GM19455 (cell line): ENCODE measurements around the gene SPTAN1.

Experiments used
- ATAC-seq: cut with Tn5 transposase; IDR thresholded peaks from one replicate; pipeline ENCODE4 v1.9.1; 2021; ENCODE audit not compliant: unreplicated experiment

SPTAN1 gene

GRCh38 chr9:128595471-128595870 is 43.1 kb downstream of the SPTAN1 start:
- no peak for ATAC-seq

- ATAC-seq: no peak
These were observed 47.7 kb downstream of the SPTAN1 start for GRCh38 chr9:128600099-128600498.

DNA sequence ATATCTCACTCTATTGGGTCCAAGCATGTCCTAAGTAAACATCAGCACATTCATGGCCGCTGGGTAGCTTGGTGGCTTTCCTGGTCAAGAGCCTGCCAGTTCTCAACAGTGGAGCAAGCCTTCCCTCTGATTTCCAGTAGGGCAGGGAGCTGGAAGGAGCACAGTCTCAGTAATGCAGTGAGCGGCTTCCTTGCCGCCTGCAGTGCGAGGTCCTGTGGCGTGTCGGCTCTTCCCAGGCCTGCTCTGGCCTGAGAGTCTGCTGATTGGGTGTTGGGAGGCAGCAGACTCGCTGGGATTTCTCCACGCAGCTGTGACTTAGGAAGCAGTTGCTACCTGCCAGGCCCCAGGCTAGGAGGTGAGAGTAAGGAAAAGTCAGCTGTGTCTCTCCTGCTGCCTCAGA is 51.3 kb downstream of the SPTAN1 start:
- ATAC-seq: no peak

DNA sequence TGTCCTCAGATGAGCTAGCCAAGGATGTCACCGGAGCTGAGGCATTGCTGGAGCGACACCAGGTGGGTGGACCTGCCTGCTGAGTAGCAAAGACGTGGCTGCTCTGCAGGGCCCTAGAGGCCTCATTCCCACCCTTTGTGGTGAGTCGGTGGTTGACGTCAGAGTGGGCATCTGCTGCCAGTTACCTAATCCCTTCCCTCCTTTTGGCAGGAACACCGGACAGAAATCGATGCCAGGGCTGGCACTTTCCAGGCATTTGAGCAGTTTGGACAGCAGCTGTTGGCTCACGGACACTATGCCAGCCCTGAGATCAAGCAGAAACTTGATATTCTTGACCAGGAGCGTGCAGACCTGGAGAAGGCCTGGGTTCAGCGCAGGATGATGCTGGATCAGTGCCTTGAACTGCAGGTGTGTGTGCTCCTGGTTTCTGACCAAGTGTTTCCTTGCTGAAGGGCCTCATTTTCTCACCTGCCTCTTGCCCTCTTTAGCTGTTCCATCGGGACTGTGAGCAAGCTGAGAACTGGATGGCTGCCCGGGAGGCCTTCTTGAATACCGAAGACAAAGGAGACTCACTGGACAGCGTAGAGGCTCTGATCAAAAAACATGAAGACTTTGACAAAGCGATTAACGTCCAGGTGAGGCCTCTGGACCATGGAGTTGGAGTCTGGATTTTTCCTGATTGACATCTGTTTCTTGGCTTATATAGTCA is 55.4 kb downstream of the SPTAN1 start:
- no peak for ATAC-seq

DNA sequence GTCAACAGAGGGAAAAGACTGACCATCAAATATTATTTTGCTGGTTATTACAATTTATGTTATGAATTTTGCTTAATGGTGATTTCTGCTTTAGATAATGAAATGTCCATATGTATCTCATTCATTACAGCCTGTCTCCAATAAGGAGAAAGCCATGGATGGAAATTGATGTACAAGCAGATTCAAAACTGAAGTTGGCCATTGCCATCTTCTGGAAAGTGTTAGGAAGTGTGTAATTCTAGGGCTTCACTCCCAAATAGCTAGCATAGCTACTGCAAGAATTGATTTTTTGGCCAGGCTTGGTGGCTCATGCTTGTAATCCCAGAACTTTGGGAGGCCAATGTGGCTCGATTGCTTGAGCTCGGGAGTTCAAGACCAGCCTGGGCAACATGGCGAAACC is 58.5 kb downstream of the SPTAN1 start:
- no peak for ATAC-seq

GRCh38 chr9:128611600-128612394 is 59.4 kb downstream of the SPTAN1 start:
- no peak for ATAC-seq

DNA sequence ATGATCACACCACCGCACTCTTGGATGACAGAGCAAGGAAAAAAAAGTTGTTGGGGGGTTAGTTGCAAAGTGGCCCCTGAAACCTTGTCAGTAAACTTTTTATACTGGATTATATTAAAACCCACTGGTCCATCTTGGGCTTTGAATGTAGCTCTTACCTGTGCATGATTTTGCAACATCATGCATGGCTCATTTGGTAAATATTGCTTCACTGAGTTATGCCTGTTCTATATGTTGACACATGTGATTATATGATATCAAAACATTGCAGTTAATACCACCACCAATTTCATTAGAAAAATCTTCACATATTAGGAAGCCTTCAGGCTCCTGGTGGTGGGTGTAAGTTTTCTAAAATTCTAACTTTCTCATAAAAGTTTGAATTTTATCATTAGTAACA is 62.3 kb downstream of the SPTAN1 start:
- ATAC-seq: no peak

- no peak for ATAC-seq
These were observed 63.2 kb downstream of the SPTAN1 start for GRCh38 chr9:128615571-128615970.

DNA sequence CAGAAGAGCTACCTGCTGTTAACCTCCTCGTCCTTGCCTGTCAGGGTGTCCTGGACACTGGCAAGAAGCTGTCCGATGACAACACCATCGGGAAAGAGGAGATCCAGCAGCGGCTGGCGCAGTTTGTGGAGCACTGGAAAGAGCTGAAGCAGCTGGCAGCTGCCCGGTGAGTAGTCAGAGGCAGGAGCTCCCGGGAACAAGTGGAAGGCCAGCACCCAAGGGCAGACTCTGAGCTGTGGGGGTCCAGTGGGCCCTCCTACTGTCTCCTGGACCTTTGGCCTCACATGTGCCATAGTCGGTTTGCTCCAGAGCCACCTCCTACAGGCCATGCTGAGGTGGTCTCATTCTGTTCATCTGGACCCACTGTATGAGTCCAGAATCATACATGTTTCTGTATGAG is 65.6 kb downstream of the SPTAN1 start:
- ATAC-seq: no peak

- ATAC-seq: no peak
These were observed 66.7 kb downstream of the SPTAN1 start for GRCh38 chr9:128619127-128619526.

GRCh38 chr9:128619779-128620178 is 67.4 kb downstream of the SPTAN1 start:
- no peak for ATAC-seq

DNA sequence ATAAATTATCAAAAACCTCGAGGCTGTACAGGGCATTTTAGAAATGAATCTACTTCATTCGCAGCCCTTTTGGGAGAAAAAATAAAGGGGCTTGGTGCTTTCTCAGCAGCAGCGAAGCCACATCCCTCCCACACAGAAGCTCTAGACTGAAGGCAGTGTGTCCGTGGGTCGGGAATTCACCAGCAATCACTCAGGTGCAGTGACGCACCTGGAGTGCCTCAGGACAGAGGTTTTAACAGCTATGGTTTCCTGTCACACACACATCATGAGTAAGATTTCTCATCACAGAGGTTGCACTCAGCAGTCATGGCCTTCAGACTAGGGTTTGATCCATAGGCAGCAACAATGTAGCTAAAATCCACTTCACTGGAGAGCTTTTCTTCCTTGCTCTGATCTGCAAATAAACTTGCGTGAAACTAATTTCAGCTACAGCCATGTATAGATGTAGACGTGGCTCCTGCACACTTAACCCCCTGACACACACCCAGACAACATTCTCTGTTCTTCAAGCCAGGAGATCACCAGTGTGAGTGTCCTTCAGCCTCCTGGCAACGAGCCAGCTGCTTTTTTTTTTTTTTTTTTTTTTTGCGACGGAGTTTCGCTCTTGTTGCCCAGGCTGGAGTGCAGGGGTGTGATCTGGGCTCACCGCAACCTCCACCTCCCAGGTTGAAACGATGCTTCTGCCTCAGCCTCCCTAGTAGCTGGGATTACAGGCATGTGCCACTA is 69.5 kb downstream of the SPTAN1 start:
- no peak for ATAC-seq

GRCh38 chr9:128624566-128624965 is 72.2 kb downstream of the SPTAN1 start:
- ATAC-seq: no peak

- no peak for ATAC-seq
These were observed 73.2 kb downstream of the SPTAN1 start for GRCh38 chr9:128625391-128626146.

GRCh38 chr9:128626181-128626580 is 73.8 kb downstream of the SPTAN1 start:
- no peak for ATAC-seq

DNA sequence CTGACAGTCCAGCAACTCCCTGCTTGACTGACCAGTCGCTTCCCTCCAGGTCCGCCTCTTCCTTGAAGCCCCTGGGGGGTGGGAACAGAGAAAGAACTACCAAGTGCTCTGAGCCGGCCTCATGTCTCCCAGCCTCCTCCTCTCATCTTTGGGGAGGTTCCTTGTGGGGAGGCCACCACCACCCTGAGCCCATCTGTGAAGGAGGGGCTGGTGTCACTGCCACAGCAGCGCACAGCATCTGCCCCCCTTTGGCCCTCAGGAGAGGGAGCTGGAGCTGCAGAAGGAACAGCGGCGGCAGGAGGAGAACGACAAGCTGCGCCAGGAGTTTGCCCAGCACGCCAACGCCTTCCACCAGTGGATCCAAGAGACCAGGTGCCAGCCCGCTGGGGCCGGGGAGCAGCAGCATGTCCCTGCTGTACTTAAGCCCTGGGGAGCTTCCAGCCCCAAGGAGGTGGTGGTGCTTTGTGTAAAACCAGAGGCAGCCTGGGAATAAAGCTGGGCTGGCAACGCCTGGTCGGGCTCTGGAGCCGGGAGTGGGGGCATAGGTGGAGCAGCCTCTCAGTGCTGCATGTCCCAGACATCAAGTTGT is 74.8 kb downstream of the SPTAN1 start:
- no peak for ATAC-seq

DNA sequence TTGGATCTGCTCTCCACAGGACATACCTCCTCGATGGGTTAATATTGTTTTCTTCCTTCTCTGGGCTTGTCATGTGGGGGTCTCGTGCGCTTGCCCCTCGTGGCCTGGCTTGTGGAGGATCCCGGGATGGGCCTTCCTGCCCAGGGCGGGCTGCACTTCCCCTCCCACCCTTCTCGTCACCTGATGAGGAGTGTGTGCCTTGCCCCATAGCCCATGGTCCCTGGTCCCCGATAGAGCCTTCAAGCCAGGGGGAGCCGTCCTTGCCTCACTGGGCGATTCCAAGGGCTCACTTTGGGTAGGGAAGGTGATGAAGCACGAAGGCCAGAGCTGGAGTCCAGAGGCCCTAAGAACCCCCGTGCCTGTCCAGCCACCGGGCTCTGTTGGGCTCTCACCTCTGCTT is 75.5 kb downstream of the SPTAN1 start:
- ATAC-seq: no peak

DNA sequence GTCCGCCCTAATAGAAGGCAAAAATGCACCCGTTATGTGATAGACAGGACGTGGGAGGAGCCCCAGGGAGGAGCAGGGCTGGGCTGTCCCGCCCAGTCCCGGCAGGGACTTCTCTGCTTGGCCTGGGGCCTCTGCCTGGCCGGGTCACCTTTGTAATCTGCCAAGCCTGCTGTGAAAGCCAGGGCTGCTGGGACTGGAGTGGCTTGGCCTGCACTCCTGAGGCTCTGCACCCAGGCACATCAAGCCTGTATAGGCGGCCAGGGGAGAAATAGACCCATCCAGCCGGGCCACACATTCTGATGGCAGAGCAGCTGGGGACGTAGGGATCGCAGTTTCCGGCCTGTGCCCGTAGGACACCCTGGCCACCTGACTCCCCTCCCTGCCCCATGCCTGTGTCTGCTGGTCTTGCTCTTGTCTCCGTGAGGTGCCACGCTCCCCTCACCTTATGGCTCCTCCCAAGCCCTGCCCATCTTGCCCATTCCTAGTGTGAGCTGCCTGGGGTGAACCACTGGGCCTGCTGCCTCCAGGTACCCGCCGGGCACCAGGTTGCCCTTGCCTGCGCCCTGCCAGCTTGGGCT is 76.2 kb downstream of the SPTAN1 start:
- no peak for ATAC-seq

DNA sequence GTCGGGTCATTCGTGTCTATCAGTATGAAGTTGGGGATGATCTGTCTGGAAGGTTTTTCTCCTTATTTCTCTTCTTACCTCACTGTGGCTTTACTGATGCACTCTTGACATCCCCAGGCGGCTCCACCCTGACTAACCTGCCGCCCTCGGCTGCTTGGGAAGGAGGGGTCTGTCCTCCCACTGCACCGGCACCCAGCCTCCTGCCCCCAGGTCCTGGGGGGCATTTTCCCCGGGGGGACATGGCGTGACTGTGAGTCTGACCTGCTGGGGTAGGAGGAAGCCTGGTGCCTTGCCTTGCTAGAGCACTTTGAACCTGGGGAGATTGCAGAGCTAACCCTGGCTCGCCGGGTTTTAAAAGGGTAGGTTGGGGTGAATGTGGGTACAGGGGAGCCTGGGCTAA is 76.7 kb downstream of the SPTAN1 start:
- ATAC-seq: no peak

- no peak for ATAC-seq
These were observed 77.6 kb downstream of the SPTAN1 start for GRCh38 chr9:128629852-128630545.
